ENCODE measurements around the gene USP12.
A peak's percentile ranks its signal among the peaks of the same experiment; 100 is the strongest.
"Not testable (repeated sequence)": the region's sequence is repeated elsewhere in the genome, so short reads cannot be mapped to it uniquely, and the experiment has no call there.

USP12 gene, protein sequence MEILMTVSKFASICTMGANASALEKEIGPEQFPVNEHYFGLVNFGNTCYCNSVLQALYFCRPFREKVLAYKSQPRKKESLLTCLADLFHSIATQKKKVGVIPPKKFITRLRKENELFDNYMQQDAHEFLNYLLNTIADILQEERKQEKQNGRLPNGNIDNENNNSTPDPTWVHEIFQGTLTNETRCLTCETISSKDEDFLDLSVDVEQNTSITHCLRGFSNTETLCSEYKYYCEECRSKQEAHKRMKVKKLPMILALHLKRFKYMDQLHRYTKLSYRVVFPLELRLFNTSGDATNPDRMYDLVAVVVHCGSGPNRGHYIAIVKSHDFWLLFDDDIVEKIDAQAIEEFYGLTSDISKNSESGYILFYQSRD
- long read RNA-seq, donor 1, full-length matches to known transcripts, result 6 of 6 reads
- long read RNA-seq, donor 1, partial matches to known transcripts, result 0 of 6 reads
- long read RNA-seq, donor 1, other reads (novel, unspliced or antisense), result 0 of 6 reads
- long read RNA-seq, donor 2, full-length matches to known transcripts, result 5 of 5 reads
- long read RNA-seq, donor 2, partial matches to known transcripts, result 0 of 5 reads
- long read RNA-seq, donor 2, other reads (novel, unspliced or antisense), result 0 of 5 reads
- long read RNA-seq, donor 3, full-length matches to known transcripts, result 4 of 4 reads
- long read RNA-seq, donor 3, partial matches to known transcripts, result 0 of 4 reads
- long read RNA-seq, donor 3, other reads (novel, unspliced or antisense), result 0 of 4 reads
- long read RNA-seq, donor 4, full-length matches to known transcripts, result 7 of 12 reads
- long read RNA-seq, donor 4, partial matches to known transcripts, result 5 of 12 reads
- long read RNA-seq, donor 4, other reads (novel, unspliced or antisense), result 0 of 12 reads
- long read RNA-seq, donor 5, full-length matches to known transcripts, result 4 of 4 reads
- long read RNA-seq, donor 5, partial matches to known transcripts, result 0 of 4 reads
- long read RNA-seq, donor 5, other reads (novel, unspliced or antisense), result 0 of 4 reads
- long read RNA-seq, donor 6, full-length matches to known transcripts, result 5 of 5 reads
- long read RNA-seq, donor 6, partial matches to known transcripts, result 0 of 5 reads
- long read RNA-seq, donor 6, other reads (novel, unspliced or antisense), result 0 of 5 reads
- long read RNA-seq, donor 7, full-length matches to known transcripts, result 7 of 7 reads
- long read RNA-seq, donor 7, partial matches to known transcripts, result 0 of 7 reads
- long read RNA-seq, donor 7, other reads (novel, unspliced or antisense), result 0 of 7 reads
- long read RNA-seq, donor 8, full-length matches to known transcripts, result 6 of 6 reads
- long read RNA-seq, donor 8, partial matches to known transcripts, result 0 of 6 reads
- long read RNA-seq, donor 8, other reads (novel, unspliced or antisense), result 0 of 6 reads

DNA sequence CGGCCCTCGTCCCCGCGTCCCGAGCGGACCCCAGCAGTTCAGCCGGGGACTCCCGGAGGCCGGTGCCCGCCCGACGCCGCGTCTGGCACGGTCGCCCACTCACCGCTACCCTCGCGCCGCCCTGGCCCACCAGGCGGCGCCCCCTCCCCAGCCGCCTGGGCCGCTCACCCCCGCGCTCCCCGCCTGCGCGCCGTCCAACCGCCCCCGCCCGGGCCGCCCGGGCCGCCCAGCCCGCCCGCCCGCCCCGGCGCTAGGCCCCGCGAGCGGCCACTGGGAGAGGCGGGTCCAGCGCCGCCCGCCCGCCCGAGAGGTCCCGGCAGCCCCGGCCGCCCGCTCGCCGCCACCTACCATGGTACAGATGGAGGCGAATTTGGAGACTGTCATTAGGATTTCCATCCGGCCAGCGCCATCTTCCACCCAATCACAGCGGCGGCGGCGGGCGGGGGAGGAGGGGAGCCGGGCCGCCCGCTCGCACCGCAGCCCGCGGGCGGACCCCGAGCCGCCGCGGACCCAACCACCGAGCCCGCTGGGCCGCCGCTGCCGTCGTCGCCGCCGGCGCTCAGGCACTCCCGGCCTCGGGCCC is at the start of gene USP12:
TSS of gene USP12 (minus strand) at position 568 of the 583 bp plus-strand sequence. CDS start at position 396, 172 bp downstream.
- peak; percentile 58 for DNase-seq

DNA sequence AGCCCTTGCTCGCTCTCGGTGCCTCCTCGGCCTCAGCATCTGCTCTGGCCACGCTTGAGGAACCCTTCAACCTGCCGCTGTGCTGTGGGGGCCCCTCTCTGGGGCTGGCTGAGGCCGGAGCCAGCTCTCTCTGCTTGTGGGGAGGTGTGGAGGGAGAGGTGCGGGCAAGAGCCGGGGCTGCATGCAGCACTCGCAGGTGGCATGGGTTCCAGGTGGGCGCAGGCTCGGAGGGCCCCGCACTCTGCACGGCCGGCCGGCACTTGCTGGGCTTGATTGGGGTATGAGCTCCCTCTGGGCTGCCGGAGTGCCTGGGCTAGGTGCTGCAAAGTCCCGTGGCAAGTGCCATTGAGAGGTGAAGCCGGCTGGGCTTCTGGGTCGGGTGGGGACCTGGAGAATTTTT is 48.0 kb upstream of the USP12 start:
- no peak for DNase-seq

DNA sequence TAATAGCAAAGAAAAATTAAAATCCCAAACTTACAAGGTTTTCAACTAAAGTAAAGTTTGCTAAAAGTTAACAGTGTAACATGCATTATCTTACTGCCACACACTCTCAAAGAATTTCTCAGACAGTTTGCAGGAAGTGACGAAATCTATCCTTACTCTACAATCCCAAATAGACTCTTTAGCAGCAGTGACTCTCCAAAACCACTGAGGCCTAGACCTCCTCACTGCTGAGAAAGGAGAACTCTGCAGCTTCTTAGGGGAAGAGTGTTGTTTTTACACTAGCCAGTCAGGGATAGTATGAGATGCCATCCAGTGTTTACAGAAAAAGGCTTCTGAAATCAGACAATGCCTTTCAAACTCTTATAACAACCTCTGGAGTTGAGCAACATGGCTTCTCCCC is 47.2 kb upstream of the USP12 start:
- DNase-seq, result not testable (repeated sequence)

DNA sequence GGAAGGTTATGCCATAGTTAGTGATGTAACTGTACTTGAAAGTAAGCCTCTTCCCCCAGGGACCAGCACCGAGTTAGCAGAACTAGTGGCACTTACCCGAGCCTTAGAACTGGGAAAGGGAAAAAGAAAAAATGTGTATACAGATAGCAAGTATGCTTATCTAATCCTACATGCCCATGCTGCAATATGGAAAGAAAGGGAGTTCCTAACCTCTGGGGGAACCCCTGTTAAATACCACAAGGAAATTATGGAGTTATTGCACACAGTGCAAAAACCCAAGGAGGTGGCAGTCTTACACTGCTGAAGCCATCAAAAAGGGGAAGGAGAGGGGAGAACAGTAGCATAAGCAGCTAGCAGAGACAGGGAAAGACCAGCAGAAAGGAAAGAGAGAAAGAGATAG is 46.2 kb upstream of the USP12 start:
- DNase-seq, result not testable (repeated sequence)

DNA sequence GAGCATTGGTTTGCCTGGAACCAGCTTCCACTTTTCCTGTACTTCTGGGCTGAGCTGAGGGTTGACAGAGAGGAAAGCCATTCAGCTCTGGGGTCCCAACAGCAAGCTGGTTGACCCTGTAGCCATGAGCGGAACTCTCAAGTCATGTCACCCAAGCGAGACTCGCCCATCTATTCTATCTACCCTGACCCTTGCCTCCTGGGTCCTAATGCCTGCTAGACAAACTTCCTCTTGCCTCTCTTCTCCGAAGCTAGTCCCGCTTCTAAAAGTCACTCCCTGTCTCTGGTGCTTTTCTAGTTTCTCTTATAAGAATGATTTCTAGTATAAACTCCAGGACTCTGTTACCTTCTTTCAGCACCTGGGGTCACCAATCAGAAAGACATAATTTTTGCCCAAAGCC is 41.8 kb upstream of the USP12 start:
- not testable (repeated sequence) for DNase-seq

DNA sequence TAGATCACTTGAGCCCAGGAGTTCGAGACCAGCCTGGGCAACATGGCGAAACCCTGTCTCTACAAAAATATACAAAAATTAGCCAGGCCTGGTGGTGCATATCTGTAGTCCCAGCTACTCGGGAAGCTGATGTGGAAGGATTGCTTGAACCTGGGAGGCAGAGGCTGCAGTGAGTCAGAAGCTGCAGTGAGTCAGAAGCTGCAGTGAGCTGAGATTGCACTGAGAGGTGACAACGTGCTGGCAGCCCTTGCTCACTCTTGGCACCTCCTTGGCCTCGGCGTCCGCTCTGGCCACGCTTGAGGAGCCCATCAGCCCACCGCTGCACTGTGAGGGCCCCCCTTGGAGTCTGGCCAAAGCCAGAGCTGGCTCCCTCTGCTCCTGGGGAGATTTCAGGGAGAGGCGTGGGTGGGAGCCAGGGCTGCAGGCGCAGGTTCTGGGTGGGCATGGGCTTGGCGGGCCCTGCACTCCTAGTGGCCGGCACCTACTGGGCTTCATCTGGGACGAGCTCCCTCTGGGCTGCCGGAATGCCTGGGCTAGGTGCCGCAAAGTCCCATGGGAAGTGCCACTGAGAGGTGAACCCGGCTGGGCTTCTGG is 40.3 kb upstream of the USP12 start:
- DNase-seq, result no peak

DNA sequence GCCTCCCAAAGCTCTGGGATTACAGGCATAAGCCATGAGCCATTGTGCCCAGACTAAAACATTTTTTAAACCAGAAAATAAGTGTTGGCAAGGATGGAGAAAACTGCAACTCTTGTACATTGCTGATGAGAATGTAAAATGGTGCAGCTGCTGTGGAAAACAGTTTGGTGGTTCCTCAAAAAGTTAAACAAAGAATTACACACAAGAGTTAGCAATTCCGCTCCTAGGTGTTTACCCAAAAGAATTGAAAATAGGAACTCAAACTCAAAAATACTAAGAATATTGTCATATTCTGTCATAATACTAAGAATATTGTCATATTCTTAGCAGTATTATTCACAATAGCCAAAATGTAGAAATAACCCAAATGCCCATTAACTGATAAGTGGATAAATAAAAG is 39.7 kb upstream of the USP12 start:
- no peak for DNase-seq

DNA sequence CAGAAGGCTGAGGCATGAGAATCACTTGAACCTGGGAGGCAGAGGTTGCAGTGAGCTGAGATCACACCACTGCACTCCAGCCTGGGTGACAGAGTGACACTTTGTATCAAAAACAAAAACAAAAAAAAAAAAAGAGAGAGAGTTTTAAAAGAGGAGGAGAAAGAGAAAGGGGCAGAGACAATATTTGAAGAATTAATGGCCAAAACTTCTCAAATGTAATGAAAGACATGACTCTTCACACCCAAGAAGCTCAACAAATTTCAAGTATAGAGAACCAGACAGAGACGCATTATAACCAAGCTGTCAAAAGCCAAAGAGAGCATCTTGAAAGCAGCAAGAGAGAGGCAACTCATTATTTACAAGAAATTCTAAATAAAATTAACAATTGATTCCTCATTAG is 36.9 kb upstream of the USP12 start:
- DNase-seq, result no peak

DNA sequence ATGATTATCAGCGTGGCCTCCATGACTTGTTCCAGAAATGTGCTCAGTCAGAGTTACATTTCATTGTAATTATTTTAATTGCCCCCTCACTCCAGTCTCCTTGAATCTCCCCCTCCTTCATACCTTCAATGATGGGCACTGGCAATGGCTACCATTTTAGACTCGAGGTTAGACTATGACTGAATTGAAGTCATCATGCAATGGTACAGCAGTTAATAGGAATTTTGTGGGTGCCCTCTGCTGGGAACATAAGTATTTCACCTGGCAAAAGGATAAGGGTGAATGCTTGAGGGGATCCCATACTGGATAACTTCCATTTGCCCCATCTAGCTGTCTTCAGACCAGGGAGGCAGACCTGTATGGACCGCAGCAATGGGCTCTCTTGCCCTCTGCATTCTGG is 32.2 kb upstream of the USP12 start:
- DNase-seq, result no peak

DNA sequence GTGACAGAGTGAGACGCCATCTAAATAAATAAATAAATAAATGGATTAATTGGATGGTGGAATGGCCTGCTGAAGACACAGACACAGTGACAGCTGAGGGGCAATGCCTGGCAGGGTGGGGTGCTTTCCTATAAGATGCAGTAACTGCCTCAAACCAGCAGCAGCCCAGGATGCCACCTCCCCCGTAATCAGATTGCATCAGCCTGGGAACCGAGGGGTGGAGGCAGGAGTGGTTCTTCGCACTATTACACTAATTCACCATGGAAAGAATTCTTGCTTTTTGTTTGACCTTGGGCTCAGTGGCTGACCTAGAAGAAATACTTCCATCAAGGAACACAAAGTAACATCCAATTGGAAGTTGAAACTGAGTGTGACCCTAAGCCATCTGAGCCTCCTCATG is 31.6 kb upstream of the USP12 start:
- no peak for DNase-seq

DNA sequence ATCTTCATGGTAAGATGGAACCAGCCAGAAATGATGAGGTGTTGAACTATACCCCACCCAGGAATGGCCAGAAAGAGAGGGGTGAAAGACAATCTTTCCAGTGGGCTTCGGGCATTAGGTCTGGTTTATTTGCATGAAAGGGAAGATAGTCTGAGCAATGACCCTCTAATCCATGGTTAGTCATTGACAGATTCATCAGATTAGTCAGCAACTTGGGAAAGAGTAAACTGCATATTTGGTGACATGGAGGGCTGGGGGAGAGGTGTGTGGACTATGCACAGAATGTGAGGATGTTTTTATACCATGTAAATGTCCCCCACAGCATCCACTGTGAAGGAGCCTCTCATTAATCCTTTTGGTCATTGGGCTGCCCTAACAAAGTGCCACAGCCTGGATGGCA is 30.1 kb upstream of the USP12 start:
- no peak for DNase-seq

DNA sequence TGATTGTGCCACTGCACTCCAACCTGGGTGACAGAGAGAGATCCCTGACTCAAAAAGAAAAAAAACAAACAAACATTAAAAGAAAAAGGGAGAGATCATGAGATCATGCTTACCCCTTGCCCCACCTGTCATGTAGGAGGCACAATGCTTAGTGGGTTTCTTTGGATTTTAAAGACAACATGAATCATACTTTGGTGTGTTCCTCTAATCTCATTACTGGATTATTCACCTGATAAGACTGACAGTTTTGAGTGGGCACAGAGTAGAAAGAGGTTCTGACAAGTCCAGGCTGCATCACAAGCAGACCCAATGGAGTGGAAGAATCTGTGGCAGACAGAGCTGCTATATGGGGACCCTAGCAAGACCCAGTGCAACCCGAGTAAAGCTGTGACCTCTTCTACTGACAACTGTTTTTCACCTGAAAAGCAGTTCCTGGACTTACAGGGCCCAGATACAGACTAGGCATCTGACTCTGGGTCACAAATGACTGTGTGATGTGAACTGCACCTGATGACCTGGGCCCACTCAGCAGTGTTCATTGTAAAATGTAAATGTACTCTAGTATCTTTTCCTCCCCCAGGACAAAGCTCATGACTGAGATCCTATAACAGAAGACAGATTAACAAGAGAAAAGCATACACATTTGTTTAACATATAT is 28.9 kb upstream of the USP12 start:
- DNase-seq, result no peak

DNA sequence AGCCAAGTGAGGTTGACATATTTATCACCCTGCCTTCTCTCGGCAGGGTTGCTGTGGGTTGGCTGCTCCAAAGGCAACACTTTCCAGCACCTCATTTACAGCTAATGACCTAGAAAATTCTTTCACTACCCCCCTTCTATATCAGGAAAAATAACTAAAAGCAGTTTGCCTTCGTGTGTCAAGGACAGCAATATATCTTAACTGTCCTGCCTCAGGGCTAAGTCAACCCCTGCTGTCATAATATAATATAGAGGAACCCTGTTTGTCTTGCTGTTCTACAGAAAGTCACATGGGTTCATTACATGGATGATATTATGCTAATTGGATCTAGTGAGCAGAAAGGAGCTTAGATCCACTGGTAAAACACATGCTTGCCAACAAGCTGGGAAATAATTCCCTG is 28.1 kb upstream of the USP12 start:
- no peak for DNase-seq

DNA sequence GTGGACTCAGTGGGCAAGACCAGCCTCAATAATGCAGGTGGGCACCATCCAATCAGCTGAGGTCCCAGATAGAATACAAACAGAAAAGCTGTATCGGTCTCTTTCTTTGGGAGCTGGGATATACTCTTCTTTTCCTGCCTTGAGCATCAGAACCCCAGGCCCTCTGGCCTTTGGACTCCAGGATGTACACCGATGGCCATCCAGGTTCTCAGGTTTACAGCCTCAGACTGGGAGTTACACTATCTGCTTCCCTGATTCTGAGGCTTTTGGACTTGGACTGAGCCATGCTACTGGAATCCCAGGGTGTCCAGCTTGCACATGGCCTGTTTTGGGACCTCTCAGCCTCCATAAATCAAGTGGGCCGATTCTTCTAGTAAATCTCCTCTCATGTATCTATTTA is 27.6 kb upstream of the USP12 start:
- DNase-seq, result no peak

DNA sequence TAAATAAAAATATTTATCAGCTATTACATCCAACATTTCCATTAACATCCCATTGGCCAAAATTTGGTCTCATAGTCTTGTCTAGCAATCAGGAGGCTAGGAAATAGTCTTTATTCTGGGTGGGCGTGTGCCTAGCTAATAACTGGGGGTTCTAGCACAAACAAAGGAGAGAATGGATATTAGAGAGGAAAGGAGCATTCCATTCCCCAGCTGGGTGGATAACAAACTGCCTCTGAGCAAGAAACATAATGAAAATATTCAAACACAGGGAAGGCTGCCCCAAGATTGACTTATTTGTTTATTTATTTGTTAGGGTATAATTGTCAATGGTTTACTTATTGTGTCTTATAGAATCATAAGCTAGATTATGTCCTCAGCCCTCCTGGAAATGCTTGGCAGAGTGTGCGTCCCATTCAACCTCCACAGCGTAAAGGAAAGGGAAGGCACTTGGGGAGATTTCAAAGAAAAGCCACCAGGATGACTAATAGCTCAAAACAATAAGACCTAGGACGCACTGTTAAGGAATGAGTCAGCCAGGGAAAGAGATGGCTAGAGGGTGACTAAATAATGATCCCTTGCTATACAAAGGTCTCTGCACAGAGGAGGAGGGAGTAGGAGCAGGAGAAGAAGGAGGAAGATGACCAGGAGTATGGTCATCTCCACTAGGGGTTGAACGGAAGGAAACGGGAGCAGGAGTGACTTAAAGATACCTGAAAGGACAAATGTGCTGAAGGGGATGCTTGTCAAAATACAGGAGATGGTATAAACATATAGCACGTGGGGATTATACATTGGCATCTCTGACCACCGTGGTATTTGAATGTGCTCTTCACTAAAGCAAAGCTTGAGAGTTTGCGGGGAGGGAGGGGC is 23.5 kb upstream of the USP12 start:
- DNase-seq, result no peak

DNA sequence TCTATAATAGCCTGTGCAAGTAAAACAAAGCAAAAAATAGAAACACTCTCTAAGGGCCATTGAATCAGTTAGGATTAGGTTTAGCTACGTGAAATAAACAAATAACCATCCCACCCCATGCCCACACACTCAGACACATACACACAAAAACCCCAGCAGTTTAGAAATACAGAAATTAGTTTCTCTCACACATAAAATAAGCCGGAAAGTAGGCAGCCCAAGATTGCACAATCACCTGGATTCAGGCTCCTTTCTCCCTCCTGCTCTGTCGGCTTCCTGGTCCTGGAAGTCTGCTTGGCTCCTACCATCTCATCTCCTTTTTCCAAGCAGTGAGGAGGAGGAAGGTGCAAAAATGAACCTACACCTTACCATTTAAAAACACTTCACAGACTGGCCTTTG is 22.6 kb upstream of the USP12 start:
- no peak for DNase-seq

DNA sequence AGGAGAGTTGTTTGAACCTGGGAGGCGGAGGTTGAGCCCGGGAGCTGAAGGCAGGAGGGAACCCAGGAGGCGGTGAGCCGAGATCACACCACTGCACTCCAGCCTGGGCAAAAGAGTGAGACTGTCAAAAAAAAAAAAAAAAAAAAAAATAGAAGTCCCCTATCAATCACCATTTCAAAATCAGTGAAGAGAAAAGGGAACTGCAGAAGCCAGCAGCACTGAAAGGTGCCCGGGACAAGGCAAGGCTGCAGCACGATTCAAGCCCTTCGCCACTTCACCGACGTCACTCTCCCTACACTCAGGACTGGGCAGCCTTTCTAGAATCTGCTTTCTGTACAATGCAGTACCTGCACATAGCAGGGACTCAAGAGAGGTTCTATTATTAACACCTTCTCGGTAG is 21.9 kb upstream of the USP12 start:
- no peak for DNase-seq

DNA sequence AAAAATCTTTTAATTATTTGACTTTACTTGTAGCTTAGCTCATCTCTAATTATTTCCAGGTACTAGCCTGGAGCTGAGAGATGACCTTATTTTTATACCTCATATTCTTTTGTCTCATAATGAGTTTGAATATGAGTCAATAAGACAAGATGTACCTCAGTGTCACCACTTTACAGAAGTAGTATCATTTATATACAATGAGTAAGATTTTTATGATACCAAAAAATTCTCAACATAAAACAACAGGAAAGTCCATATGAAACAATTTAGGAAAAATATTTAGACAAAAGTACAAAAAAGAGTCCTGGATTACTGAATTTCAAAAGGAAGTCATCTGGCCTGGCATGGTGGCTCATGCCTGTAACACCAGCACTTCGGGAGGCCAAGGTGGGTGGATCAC is 21.4 kb upstream of the USP12 start:
- DNase-seq, result no peak

DNA sequence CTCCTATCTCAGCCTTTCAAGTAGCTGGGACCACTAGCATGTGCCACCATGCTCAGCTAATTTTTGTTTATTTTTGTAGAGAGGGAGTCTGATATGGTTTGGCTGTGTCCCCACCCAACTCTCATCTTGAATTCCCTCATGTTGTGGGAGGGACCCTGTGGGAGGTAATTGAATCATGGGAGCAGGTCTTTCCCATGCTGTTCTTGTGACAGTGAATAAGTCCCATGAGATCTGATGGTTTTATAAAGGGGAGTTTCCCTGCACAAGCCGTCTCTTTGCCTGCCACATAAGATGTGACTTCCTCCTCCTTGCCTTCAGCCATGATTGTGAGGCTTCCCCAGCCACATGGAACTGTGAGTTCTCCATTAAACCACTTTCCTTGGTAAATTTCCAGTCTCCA is 20.8 kb upstream of the USP12 start:
- DNase-seq, result not testable (repeated sequence)

DNA sequence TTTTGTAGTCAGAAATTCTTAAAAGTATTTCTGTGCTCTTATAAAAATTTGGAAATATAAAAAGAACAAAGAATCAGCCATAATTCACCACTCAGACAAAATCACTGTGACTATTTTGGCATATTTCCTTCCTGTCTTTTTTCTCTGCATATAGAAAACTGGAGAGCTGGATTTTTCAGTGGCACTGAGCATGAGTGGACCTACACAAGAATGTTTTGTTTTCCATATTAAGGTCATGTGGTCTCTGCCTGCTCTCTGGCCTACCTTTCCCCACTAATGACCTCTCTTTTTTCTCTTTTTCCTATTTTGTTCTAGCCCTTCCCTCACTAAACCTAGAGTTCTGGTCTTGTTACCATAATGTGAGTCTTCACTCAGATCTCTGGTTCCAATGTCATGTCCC is 17.6 kb upstream of the USP12 start:
- DNase-seq, result no peak
